ENCODE measurements around the gene DDOST. TPM values are rescaled to one million over a fixed set of nuclear protein-coding genes. Genes with fewer than 3 reads are reported as not detected.

Gene DDOST
- polyA plus RNA-seq, 1 of the 3 experiments (the other 2 are of a cell fraction): 602 TPM

- no peaks in the 10 kb centered on the region; the same call in 1 of the 2 replicates for H4K20me1 ChIP-seq (ENCODE audit: insufficient read depth)
- TF ChIP-seq USF1 (IDR thresholded peaks at IDR 0.05; ENCODE audit: borderline replicate concordance, low read depth): no peak
- TF ChIP-seq TCF12 (IDR thresholded peaks at IDR 0.05): no peak
- no peak for TF ChIP-seq EP300 (IDR thresholded peaks at IDR 0.05; ENCODE audit: borderline replicate concordance in 1 of 2, low read depth in 1 of 2, low read length in 1 of 2)
- TF ChIP-seq RXRA (IDR thresholded peaks at IDR 0.05; ENCODE audit: borderline replicate concordance, low read depth): no peak
- TF ChIP-seq RAD21 (IDR thresholded peaks at IDR 0.05; ENCODE audit: low read length): no peak
- no peak for TF ChIP-seq GATA2 (CRISPR knock-in tag; IDR thresholded peaks at IDR 0.05)
- TF ChIP-seq GABPA (IDR thresholded peaks at IDR 0.05; ENCODE audit: low read depth): no peak
- no peak for TF ChIP-seq PBX3 (IDR thresholded peaks at IDR 0.05)
- CTCF ChIA-PET: no interaction called here
Observed at GRCh38 chr1:20657024-20657423, 4.1 kb downstream of the DDOST start.

GRCh38 chr1:20654104-20654690 lies 7.0 kb downstream of the DDOST start:
- TF ChIP-seq IRF3 (IDR thresholded peaks at IDR 0.05; ENCODE audit: low read depth, low read length): no peak
- no peak for TF ChIP-seq ZBTB33 (IDR thresholded peaks at IDR 0.05; ENCODE audit: borderline replicate concordance, low read depth)
- TF ChIP-seq TCF12 (IDR thresholded peaks at IDR 0.05): no peak
- no peak for TF ChIP-seq GABPA (IDR thresholded peaks at IDR 0.05; ENCODE audit: low read depth)
- no peak for TF ChIP-seq USF1 (IDR thresholded peaks at IDR 0.05; ENCODE audit: borderline replicate concordance, low read depth)
- no peak for TF ChIP-seq TAF1 (IDR thresholded peaks at IDR 0.05; ENCODE audit: borderline replicate concordance, low read depth, low read length)
- no peak for TF ChIP-seq PBX3 (IDR thresholded peaks at IDR 0.05)
- no peak for TF ChIP-seq MXI1 (IDR thresholded peaks at IDR 0.05; ENCODE audit: low read depth, low read length)
- TF ChIP-seq NRF1 (IDR thresholded peaks at IDR 0.05; ENCODE audit: low read depth, low read length): no peak
- no peak for TF ChIP-seq JUND (IDR thresholded peaks at IDR 0.05)
- no peak for TF ChIP-seq ELF1 (IDR thresholded peaks at IDR 0.05)
- no peak for TF ChIP-seq MEF2A (IDR thresholded peaks at IDR 0.05; ENCODE audit: borderline replicate concordance, low read depth)
- no peak for TF ChIP-seq NFIC (IDR thresholded peaks at IDR 0.05; ENCODE audit: borderline replicate concordance)
- no peaks in the 10 kb centered on the region for H3K9me2 ChIP-seq
- H3K36me3 ChIP-seq (replicated peaks in 1 of 2; ENCODE audit: control insufficient read depth in 1 of 2, insufficient read depth in 2 of 2, low read length in 1 of 2): peaks cover 46 to 87% of the 10 kb centered on the region in 2 experiments
- no peaks in the 10 kb centered on the region for H3K9me3 ChIP-seq
- H2AFZ ChIP-seq (ENCODE audit: low read depth): no peak overlapping the region
- H3K27ac ChIP-seq (ENCODE audit: low read depth in 2 of 2, low read length in 1 of 2): no peak overlapping the region
- H3K9ac ChIP-seq: no peak overlapping the region
- no peak for DNase-seq
- CTCF ChIA-PET: interaction anchor here (0.9 kb wide), 2 partner anchors 14 to 15 kb away, joined by 3 read pairs; no protein-coding TSS in a partner anchor
- H3K4me2 ChIP-seq: no peak overlapping the region
- 91% methylated on average over 19 of the region's 20 CpGs for WGBS (ENCODE audit: low lambda C conversion rate)
- H3K79me2 ChIP-seq (ENCODE audit: insufficient read depth): peaks cover 37% of the 10 kb centered on the region
- H3K27me3 ChIP-seq (ENCODE audit: insufficient read depth): no peaks in the 10 kb centered on the region
- no peak overlapping the region for H3K4me3 ChIP-seq (ENCODE audit: low read depth in 2 of 2, low read length in 1 of 2)
- POLR2A ChIA-PET: no interaction called here
- H3K4me1 ChIP-seq (ENCODE audit: control insufficient read depth in 1 of 2, insufficient read depth in 2 of 2, low read depth in 1 of 2, low read length in 1 of 2): no peaks in the 10 kb centered on the region
- peaks cover 8% of the 10 kb centered on the region for H3F3A ChIP-seq (replicated peaks; ENCODE audit: insufficient read depth)
- no peaks in the 10 kb centered on the region; the same call in 1 of the 2 replicates for H4K20me1 ChIP-seq (ENCODE audit: insufficient read depth)

More at GRCh38 chr1:20657024-20657423, 4.1 kb downstream of the DDOST start:
- no peaks in the 10 kb centered on the region for H3K9me2 ChIP-seq
- DNase-seq: no peak
- H2AFZ ChIP-seq (ENCODE audit: low read depth): no peak overlapping the region
- no peak overlapping the region for H3K4me3 ChIP-seq (ENCODE audit: low read depth in 2 of 2, low read length in 1 of 2)
- peaks cover 8 to 9% of the 10 kb centered on the region in 2 experiments for H3K4me1 ChIP-seq (ENCODE audit: control insufficient read depth in 1 of 2, insufficient read depth in 2 of 2, low read depth in 1 of 2, low read length in 1 of 2)
- POLR2A ChIA-PET: no interaction called here
- no peak overlapping the region for H3K27ac ChIP-seq (ENCODE audit: low read depth in 2 of 2, low read length in 1 of 2)
- peaks cover 57% of the 10 kb centered on the region for H3K79me2 ChIP-seq (ENCODE audit: insufficient read depth)
- WGBS (ENCODE audit: low lambda C conversion rate): 83% methylated on average over 11 of the region's 12 CpGs
- no peak overlapping the region for H3K9ac ChIP-seq
- peaks cover 3% of the 10 kb centered on the region for H3F3A ChIP-seq (replicated peaks; ENCODE audit: insufficient read depth)
- no peaks in the 10 kb centered on the region for H3K27me3 ChIP-seq (ENCODE audit: insufficient read depth)
- H3K4me2 ChIP-seq: no peak overlapping the region
- peaks cover 41 to 68% of the 10 kb centered on the region in 2 experiments for H3K36me3 ChIP-seq (replicated peaks in 1 of 2; ENCODE audit: control insufficient read depth in 1 of 2, insufficient read depth in 2 of 2, low read length in 1 of 2)
- no peaks in the 10 kb centered on the region for H3K9me3 ChIP-seq

Measured in SK-N-SH (cell line).